GM19099 (cell line): ENCODE measurements around the gene GFY.

Source experiments
- POLR2A ChIP-seq: IDR thresholded peaks from 3 replicates; pipeline ENCODE4 v1.6.1; 2011; ENCODE audit warnings: low read depth; ENCODE audit not compliant: insufficient read length; ENCODE audit errors: extremely low read depth

Gene GFY

GRCh38 chr19:49421039-49421877 lies 3.9 kb upstream of the GFY start:
- TF ChIP-seq POLR2A, result no peak

- TF ChIP-seq POLR2A, result no peak
Observed at GRCh38 chr19:49421878-49422202, 3.3 kb upstream of the GFY start.

- no peak for TF ChIP-seq POLR2A
Observed at GRCh38 chr19:49422407-49423070, 2.6 kb upstream of the GFY start.

GRCh38 chr19:49423071-49423984 lies 1.9 kb upstream of the GFY start, which contains the start of gene PTH2:
PTH2 (minus strand) TSS chr19:49423441; CDS start chr19:49423339, 102 bp downstream.
- no peak for TF ChIP-seq POLR2A

- TF ChIP-seq POLR2A, result no peak
Observed at GRCh38 chr19:49423985-49424303, 1.2 kb upstream of the GFY start.

GRCh38 chr19:49425922-49426592 lies 869 bp downstream of the GFY start:
- no peak for TF ChIP-seq POLR2A

- no peak for TF ChIP-seq POLR2A
Observed at GRCh38 chr19:49427339-49427738, 2.2 kb downstream of the GFY start.

GRCh38 chr19:49427855-49428546 lies 2.8 kb downstream of the GFY start:
- no peak for TF ChIP-seq POLR2A

- no peak for TF ChIP-seq POLR2A
Observed at GRCh38 chr19:49428547-49429451, 3.6 kb downstream of the GFY start.

- TF ChIP-seq POLR2A, result no peak
Observed at GRCh38 chr19:49430172-49430677, 5.0 kb downstream of the GFY start.

- TF ChIP-seq POLR2A, result no peak
Observed at GRCh38 chr19:49430678-49431329, 5.6 kb downstream of the GFY start.

- TF ChIP-seq POLR2A, result no peak
Observed at GRCh38 chr19:49431330-49431749, 6.2 kb downstream of the GFY start.
